Dermis microvascular lymphatic vessel endothelial cell (primary cell): ENCODE data around the gene TCL1A. TPM values are rescaled to one million over a fixed set of nuclear protein-coding genes. Genes with fewer than 3 reads are reported as not detected.
"Not testable (repeated sequence)": the region's sequence is repeated elsewhere in the genome, so short reads cannot be mapped to it uniquely, and the experiment has no call there.

ENCODE experiments used
- DNase-seq, 2 donors: peaks; one replicate each; pipeline versions ENCODE4 v3.0.0 to v3.0.0-alpha.2; 2010; ENCODE audit warnings: low read depth in 2 of 2
- total RNA-seq: library from RNA; depleted of rRNA; stranded (reverse); fragments of >200 nt; gene quantifications from 2 replicates; pipeline ENCODE4 v1.2.1, GENCODE V29; 2014

TCL1A gene
- not detected in 2 replicates for total RNA-seq

DNA sequence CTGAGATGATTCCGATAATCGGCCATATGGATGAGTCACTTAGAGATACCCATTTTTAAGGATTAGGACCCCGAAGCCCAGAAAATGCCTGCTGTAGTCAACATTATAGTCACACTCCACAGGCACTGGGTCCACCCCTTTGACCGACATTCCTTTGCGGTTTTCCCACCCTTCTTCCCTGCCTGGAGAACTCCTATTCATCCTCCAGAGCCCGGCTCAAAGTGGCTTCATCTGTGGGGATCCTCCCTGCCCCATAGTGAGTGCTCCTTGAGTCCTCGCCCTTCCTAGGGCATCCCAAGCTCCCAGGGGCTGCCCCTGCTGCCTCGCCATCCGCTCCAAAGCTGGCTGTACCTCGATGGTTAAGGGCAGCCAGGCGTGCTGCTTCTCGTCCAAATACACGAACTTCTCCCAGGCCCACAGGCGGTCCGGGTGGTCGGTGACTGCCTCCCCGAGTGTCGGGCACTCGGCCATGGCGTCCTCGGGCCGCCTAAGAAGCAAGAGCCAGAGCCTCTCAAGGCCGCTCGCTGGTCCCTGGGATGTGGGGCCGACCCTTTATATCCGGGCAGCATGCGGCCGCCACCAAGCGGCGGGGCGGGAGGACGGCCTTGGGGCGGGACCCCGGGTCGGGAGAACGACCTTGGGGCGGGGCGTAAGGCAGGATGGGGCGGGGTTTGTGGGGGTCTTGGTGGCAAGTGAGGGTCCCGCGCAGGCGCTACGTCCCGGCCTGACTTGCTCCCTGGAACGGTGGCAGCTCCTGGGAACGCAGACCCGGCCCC, at the start of gene TCL1A:
Gene TCL1A (minus strand): TSS at position 530 of the 776 bp plus-strand sequence. CDS start 59 bp downstream, at position 471.
- DNase-seq, result no peak

GRCh38 chr14:95763032-95763431, 49.1 kb upstream of the TCL1A start:
- not testable (repeated sequence) for DNase-seq

GRCh38 chr14:95761436-95761835, 47.5 kb upstream of the TCL1A start:
- no peak for DNase-seq

- DNase-seq, result no peak
These were observed 46.7 kb upstream of the TCL1A start for GRCh38 chr14:95760596-95760995.

DNA sequence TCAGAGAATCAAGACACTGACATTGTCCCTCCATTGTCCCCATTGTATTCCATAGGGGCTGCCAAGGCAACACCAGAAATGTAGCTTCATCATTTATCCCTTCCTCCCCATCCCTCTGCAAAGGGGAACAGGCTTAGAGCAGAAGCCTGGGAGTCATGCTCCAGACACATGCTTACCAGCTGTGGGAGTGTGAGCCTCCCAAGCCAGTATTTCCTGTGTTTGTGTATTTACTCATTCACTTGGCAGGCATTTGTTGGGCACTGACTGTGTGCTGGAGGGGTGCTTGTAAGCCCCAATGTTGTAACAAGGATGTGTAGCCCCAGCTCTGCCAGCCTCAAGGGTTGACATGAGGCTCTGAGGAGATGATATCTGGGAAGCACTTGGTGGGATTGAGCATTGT, 46.0 kb upstream of the TCL1A start:
- DNase-seq, result no peak

DNA sequence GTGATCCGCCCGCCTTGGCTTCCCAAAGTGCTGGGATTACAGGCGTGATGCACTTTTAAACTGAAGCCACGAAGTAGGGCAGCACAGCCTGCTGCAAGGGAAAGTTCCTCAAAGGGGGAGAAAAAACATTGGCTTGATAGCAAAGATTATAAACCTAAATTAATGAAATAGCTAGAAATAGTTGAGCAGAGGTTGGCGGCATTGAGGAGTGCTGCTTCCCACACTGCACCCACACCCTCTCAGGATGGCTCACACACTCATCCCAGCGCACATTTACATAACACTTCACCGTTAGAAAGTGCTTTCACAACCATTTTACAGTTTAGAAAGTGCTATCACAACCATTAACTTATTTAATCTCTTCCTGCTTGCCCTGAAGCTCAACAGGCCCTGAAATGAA, 44.4 kb upstream of the TCL1A start:
- no peak for DNase-seq

GRCh38 chr14:95756751-95757150, 42.8 kb upstream of the TCL1A start:
- no peak for DNase-seq

DNA sequence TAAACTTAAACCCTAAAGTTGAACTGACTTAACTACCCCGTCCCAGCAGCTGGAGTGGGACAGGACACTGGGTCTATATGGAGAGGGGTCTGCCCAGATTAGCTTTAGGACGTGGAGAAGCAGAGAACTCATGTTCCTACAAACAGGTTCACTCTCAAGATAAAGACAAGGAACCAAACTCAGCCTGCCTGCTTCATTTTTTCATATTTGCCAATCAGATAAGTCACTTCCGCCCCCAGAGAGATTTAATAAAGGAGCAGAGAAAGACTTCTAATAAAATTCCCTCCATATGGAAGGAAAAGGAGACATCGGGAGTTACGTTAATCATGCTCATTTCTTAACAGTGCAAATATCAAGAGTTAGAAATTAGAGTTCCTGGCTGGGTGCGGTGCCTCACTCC, 42.2 kb upstream of the TCL1A start:
- DNase-seq, result no peak

- DNase-seq, result no peak
These were observed 27.9 kb upstream of the TCL1A start for GRCh38 chr14:95741781-95742180.

DNA sequence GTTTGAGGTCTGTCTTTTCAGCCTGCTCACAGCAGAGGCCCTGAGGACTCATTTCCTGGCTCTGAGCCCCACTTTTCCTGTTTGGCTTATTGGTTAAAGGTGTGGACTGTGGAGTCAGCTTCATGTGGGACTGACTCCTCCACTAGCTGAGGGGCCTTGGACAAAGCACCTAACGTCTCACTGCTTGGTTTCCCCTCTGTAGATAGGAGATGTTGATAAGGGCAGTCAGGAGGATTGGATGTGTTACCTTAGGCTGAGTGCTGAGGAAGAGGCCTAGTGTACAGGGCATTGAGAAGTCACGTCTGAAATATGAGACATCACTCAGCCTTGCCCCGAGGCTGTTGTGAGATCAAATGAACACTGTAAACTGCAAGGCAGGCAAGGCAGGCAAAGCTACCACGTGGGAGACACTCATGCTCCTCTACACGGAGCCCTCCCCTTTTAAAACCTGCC, 27.1 kb upstream of the TCL1A start:
- no peak for DNase-seq

GRCh38 chr14:95739356-95739755, 25.4 kb upstream of the TCL1A start:
- no peak for DNase-seq

GRCh38 chr14:95733212-95733611, 19.3 kb upstream of the TCL1A start:
- DNase-seq, result no peak

- no peak for DNase-seq
These were observed 16.2 kb upstream of the TCL1A start for GRCh38 chr14:95730126-95730525.

GRCh38 chr14:95729402-95730028, 15.6 kb upstream of the TCL1A start:
- DNase-seq, result not testable (repeated sequence)

GRCh38 chr14:95727056-95727700, 13.3 kb upstream of the TCL1A start:
- no peak for DNase-seq

GRCh38 chr14:95725685-95726336, 11.9 kb upstream of the TCL1A start:
- DNase-seq, result no peak

GRCh38 chr14:95722525-95723190, 8.7 kb upstream of the TCL1A start:
- no peak for DNase-seq

DNA sequence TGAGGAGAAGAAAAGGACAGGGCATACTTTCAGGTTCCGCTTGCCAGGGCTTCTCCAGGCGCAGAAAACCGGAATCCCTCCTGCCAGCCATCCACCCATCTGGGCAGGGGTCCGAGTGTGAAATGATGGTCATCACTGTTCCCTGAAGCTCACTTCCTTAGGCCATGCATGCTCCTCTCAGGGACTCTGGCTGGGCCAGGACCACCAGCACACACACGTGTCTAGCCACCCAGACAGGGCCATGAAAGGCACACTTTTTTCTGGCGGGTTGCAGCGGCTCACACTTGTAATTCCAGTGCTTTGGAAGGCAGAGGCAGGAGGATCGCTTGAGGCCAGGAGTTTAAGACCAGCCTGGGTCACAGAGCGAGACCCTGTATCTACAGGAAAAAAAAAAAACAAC, 1.5 kb downstream of the TCL1A start:
- DNase-seq, result no peak

DNA sequence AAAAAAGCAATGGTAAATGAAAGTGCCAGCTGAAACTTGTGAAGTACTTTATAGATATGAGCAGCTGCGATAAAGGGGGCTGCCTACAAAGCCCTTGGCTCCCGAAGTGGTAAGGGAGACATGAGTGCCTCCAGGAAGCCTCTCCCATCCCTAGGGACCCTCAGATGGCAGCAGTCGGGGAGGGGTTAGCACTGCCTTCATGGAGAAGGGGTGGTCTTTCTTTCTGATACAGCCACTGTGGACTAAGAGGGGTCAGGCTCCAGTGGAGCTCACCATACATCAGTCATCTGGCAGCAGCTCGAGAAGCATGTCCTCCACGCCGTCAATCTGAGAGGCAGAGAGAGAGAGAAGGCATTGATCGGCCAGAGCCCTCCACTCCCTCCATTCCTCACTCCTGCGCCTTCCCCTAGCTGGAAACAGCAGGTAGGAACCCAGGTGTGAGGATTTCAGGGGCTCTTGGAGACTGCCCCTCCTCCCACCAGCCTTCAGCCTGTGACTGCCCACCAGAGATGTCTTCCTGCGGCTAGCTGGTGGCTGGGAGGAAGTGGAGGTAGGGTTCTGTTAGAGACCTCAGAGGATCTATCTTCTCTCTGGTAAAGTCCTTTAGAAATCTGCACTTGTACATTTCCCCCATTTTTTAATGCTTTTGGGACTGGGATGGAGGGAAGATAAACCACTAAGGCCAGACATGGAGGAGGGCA, 2.3 kb downstream of the TCL1A start:
- no peak for DNase-seq

- no peak for DNase-seq
These were observed 3.8 kb downstream of the TCL1A start for GRCh38 chr14:95710106-95710505.

DNA sequence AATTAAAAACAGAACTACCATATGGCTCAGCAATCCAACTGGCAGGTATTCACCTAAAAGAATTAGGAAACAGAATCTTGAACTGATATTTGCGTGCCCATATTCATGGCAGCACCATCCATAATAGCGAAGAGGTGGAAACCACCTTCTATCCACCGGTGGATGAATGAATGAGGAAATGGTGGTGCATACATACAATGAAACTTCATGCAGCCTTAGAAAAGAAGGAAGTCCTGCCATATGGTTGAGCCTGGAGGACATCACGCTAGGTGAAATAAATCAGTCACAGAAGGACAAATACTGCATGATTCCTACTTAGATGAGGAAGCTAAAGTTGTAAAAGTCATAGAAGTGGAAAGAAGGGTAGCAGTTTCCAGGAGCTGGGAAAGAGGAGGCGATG, 6.6 kb downstream of the TCL1A start:
- DNase-seq, result no peak
